HG03139 (cell line): Measurements from ENCODE around the gene ARFIP1.
"Not testable (repeated sequence)": the region's sequence is repeated elsewhere in the genome, so short reads cannot be mapped to it uniquely, and the experiment has no call there.

ENCODE experiments used
- ATAC-seq: cut with Tn5 transposase; IDR thresholded peaks from one replicate; pipeline ENCODE4 v1.9.1; 2021; ENCODE audit not compliant: unreplicated experiment

The ARFIP1 gene

GRCh38 chr4:152785639-152786615 lies 6.2 kb downstream of the ARFIP1 start:
- no peak for ATAC-seq

- no peak for ATAC-seq
Observed at GRCh38 chr4:152786627-152787026, 6.9 kb downstream of the ARFIP1 start.

DNA sequence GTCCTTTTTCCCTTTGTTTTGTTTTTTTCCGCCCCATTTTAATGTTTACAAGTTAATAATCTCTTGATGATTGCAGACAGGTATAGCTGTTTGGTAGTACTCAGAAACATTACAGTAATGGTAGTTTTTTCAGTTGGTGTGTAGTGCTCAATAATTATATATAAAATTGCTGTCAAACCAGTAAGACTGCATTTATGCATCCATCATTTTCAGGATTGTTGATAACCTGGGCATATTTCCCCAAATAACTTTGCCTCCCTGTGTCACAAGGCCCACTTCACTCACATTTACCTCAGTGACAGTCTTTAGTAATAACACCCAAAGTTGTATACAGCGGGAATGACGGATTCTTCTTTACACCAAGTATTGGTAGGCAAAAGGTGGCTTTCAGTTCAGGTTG lies 16.1 kb downstream of the ARFIP1 start:
- no peak for ATAC-seq

GRCh38 chr4:152803541-152803940 lies 23.8 kb downstream of the ARFIP1 start:
- ATAC-seq = no peak

DNA sequence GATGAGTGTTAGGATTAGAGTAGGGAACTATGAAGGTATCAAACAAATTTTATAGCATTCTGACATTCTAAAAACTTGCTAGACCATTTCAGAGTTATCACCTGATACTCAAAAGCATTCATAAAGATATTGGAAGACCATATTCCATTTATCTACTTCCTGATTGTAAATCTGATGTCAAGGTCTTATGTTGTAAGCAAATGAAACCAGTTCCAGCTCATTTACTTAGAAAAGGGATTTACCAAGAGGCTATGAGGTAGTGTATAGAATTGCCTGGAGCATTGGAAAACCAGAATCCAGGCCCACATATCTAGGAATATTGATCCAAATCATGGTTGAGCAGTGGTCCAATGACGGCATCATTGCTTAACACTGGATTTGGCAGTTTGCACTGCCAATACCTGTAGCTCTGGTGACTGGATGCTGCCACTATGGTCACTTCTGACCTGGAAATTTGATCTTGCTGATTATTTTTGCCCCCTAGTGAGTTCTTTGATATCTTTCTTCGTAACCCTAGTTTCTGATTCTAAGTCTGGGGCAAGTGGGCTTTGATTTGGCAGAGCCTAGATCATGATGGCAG lies 25.4 kb downstream of the ARFIP1 start:
- ATAC-seq = no peak

DNA sequence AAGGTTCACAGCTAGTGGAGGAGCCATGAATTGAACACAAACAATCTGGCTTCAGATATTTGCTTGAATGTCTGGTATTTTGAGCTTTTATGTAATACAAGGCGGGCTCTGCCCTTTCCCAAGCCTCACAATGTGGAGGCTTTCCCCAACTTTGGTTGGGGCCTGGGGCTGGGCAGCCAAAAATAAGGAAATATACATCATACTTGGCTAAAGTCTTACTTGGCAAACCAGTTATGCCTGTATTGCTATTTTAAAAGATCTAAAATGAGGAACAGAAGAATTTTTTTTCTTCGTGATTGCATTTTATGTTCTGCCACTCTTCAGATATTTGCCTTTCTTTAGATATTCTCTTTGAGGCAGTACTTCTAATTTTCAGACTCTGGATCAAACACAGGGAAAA lies 26.1 kb downstream of the ARFIP1 start:
- ATAC-seq = no peak

DNA sequence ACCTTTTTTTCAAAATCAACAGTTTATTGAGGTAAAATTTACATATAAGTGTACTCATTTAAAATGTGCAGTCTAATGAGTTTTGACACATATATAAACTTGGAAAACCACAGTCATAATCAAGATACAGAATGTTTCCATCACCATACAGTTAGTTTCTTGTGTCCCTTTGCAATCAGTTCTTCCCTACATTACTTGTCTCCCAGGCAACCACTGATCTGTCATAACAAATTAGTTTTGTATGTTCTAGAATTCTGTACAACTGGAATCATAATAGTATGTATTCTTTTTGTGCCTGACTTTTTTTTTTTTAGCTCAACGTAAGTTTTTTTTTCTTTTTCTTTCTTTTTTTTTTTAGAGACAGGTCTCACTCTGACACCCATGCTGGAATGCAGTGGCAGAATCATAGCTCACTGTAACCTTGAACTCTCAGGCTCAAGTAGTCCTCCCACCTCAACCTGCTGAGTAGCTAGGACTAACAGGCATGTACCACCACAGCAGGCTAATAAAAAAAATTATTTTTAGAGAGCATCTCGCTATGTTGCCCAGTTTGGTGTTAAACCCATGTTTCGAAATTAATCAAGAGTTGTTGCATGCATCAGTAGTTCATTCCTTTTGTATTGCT lies 26.9 kb downstream of the ARFIP1 start:
- no peak for ATAC-seq

GRCh38 chr4:152807294-152807829 lies 27.6 kb downstream of the ARFIP1 start:
- ATAC-seq = no peak

- ATAC-seq = no peak
Observed at GRCh38 chr4:152808670-152809069, 28.9 kb downstream of the ARFIP1 start.

DNA sequence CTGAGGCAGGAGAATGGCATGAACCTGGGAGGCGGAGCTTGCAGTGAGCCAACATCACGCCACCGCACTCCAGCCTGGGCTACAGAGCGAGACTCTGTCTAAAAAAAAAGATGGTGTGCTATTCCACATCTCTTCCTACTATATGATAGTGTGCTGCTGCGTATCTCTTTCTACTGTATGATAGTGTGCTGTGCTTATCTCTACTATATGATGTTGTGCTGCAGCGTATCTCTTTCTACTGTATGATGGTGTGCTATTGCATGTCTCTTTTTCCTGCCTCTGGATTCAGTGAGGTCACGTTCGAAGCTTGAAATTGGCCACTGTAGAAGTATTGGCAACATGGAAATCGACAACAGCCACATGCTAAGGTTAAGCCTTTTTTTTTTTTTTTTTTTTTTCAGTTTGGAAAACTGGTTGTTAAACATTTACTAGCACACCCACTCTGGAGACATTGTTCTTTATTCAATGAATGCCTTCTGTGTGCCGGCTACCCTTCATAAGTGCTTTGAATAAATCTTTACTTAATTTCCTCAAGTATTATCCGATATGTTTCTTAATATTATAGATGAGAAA lies 31.0 kb downstream of the ARFIP1 start:
- no peak for ATAC-seq

DNA sequence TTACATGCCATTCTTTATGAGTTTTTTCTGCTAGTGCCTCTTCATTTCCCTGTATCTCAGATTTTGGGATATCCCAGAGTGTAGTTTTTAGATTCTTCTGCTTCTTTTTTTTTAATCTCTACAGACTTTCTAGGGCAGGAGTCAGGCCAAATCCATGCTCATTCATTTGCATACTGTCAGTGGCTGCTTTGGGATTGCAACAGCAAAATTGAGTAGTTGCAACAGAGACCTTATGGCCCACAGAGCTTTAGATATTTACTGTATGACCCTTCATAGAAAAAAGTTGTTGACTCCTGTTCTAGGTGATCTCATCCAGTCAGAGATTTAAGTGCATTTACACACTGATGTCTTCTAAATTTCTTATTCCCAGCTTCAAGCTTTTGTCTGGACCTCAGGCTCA lies 35.3 kb downstream of the ARFIP1 start:
- no peak for ATAC-seq

DNA sequence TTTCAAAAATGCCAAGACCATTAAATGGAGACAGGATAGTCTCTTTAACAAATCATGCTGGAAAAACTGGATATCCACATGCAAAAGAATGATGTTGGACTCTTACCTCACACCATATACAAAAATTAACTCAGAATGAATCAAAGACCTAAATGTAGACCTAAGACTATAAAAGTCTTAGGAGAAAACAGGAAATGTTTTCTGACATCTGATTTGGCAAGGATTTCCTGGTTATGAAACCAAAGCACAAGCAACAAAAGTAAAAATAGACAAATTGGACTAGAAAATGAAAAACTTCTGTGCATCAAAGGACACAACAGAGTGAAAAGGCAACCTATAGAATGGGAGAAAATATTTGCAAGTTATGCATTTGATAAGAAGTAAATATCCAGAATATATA lies 37.6 kb downstream of the ARFIP1 start:
- ATAC-seq = no peak

DNA sequence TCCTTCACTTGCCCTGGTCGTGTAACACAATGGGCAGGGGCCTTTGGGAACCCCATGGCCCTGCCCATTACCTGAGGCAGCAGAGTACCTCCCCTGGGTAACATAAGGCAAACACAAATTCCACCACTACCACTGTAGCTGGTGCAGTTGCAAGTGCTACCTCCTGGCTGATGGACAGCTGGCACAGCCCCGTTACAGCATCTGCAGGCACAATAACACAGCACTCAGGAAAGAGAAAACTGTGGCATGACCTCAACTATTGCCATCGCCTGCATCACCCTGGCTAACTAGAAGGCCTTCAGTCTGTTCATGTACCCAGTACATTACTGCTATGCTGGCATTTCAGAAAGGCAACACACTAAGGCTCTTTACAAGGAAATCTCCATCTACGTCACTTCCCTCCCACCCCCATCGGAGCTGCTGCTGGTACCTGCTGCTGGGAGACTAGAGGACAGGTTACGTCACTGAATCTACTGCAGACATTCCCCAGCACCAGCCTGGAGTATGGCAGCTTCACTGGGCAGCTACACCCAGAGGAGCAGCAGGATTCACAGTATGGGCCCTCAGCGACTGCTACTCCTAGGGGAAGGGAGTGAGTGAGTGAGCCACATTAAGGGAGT lies 39.4 kb downstream of the ARFIP1 start:
- ATAC-seq = no peak

- ATAC-seq = no peak
Observed at GRCh38 chr4:152820073-152820472, 40.3 kb downstream of the ARFIP1 start.

DNA sequence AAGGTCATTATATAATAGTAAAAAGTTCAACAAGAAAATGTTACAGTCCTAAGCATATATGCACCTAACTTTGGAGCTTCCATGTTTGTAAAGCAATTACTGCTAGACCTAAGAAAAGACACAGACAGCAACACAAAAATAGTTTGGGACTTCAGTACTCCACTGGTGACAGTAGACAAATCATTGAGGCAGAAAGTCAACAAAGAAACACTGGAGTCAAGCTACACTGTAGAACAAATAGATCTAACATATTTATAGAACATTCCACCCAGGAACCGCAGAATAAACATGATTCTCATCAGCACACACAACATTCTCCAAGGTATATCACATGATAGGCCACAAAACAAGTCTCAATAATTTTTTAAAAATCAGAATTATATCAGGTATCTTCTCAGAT lies 42.6 kb downstream of the ARFIP1 start:
- no peak for ATAC-seq

DNA sequence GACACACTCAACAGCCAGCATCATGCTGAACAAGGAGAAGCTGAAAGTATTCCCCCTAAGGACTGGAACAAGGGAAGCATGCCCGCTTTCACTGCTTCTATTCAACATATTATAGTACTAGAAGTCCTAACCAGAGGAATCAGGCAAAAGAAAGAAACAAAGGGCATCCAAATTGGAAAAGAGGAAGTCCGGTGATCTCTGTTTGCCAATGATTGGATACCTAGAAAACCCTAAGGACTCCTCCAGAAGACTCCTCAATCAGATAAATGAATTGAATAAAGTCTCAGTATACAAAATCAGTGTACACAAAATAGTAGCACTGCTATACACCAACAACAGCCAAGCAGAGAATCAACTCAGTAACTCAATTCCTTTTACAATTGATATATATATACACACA lies 44.8 kb downstream of the ARFIP1 start:
- no peak for ATAC-seq

- ATAC-seq = no peak
Observed at GRCh38 chr4:152825336-152825735, 45.6 kb downstream of the ARFIP1 start.

- ATAC-seq = no peak
Observed at GRCh38 chr4:152828122-152828521, 48.4 kb downstream of the ARFIP1 start.

DNA sequence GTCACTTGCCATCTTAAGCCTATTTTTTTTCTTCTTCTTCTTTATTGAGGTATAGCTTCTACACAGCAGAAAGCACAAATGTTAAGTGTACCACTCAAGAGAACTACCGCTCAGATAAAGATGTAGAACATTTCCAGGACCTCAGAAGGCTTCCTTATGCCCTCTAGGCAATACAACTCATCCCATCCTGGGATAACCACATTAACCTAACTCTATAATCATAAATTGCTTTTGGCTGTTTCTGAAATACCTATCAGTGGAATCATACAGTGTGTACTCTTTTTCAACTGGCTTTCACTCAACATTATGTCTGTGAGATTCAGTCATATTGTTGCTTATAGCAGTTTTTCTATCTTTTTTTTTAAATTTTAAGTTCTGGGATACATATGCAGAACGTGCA lies 51.7 kb downstream of the ARFIP1 start:
- ATAC-seq = no peak

- ATAC-seq = no peak
Observed at GRCh38 chr4:152836936-152837335, 57.2 kb downstream of the ARFIP1 start.

DNA sequence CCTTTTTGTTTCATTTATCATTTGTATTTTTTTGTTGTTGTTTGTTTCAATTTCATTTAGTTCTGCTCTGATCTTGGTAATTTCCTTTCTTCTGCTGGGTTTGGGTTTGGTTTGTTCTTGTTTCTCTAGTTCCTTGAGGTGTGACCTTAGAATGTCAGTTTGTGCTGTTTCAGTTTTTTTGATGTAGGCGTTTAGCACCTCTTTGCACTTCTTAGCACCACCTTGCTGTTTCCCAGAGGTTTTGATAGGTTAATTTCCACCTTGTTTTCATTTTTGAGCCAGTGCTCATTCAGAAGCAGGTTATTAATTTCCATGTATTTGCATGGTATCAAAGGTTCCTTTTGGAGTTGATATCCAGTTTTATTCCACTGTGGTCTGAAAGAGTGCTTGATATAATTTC lies 60.0 kb downstream of the ARFIP1 start:
- ATAC-seq = not testable (repeated sequence)
